ENCODE results near the gene MMP14. TPM values are rescaled to one million over a fixed set of nuclear protein-coding genes. Genes with fewer than 3 reads are reported as not detected.

Gene MMP14
- total RNA-seq, 1 experiment from 2014 or later = 17.8 TPM

DNA sequence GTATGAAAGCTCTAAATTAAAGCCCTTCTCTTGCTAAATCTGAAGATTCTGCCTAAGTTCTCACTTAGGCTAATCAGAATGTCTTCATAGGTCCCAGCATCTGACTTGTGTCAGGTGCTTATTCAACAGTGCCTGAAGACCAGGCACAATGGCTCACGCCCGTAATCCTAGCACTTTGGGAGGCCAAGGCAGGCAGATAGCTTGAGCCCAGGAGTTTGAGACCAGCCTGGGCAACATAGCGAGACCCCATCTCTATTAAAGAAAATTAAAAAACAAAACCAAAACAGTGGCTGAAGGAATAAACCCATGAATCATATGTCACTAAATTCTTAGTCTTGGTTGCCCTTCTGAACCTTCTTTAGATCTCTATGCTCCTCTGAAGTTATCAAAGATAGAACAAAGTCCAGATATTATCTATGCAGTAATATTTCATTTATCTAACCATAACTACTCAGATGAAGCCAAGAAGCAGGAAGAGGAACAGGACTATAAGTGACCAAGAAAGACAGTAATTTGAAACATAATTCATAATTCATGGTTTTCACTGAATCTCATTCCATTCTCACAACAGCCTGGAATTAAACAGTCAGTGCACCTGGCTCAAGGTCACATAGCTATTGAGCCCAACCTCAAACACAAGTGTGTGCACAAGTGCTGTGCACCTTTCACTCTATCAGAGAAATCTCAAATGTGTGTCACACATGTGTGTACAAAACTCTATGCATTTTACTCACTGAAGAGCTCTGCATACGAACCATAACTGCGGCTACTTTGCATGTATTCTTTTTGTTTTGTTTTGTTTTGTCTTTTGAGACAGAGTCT is 27.8 kb upstream of the MMP14 start:
- Histone ChIP-seq H3K9me2 (ENCODE audit: insufficient read depth) (no peaks in the 10 kb centered on the region), H3K4me3 (replicated peaks in 1 of 2; ENCODE audit: low read depth in 1 of 2, low read length in 2 of 2) (no peak overlapping the region), H3K4me2 (ENCODE audit: low read length) (no peak overlapping the region), H3K79me2 (ENCODE audit: insufficient read depth, low read length) (no peaks in the 10 kb centered on the region), H3K9ac (ENCODE audit: low read length) (no peak overlapping the region), H3K27ac (ENCODE audit: low read depth, low read length) (no peak overlapping the region), H3K27me3 (ENCODE audit: insufficient read depth, low read length) (no peaks in the 10 kb centered on the region), H3K4me1 (ENCODE audit: control insufficient read depth in 1 of 2, insufficient read depth in 2 of 2, low read length in 2 of 2) (peaks cover 4 to 11% of the 10 kb centered on the region in 2 experiments; a peak in 3 of 4 replicates), H2AFZ (ENCODE audit: low read depth, low read length, poor library complexity, severe bottlenecking) (no peak overlapping the region), H3K36me3 (ENCODE audit: control insufficient read depth in 1 of 2, insufficient read depth in 2 of 2, low read length in 2 of 2) (no peaks in the 10 kb centered on the region), H3K9me3 (ENCODE audit: control insufficient read depth in 1 of 2, insufficient read depth in 1 of 2, low read depth in 1 of 2, low read length in 2 of 2) (no peaks in the 10 kb centered on the region), H4K20me1 (ENCODE audit: insufficient read depth) (no peaks in the 10 kb centered on the region)
- ATAC-seq = no peak
- BruUV-seq (replicated peaks) = no TSS peak
- TF ChIP-seq RAD21 (IDR thresholded peaks at IDR 0.05; ENCODE audit: low read depth) (no peak), ELF1 (IDR thresholded peaks at IDR 0.05; ENCODE audit: borderline replicate concordance, low read depth) (no peak), FOSL1 (IDR thresholded peaks at IDR 0.05; ENCODE audit: low read depth) (no peak), EZH2phosphoT487 (IDR thresholded peaks at IDR 0.05; ENCODE audit: borderline replicate concordance) (no peak), CBX3 (IDR thresholded peaks at IDR 0.05; ENCODE audit: low read depth) (no peak), ZFX (IDR thresholded peaks at IDR 0.05) (no peak)
- TF ChIP-seq, protein P1, sequence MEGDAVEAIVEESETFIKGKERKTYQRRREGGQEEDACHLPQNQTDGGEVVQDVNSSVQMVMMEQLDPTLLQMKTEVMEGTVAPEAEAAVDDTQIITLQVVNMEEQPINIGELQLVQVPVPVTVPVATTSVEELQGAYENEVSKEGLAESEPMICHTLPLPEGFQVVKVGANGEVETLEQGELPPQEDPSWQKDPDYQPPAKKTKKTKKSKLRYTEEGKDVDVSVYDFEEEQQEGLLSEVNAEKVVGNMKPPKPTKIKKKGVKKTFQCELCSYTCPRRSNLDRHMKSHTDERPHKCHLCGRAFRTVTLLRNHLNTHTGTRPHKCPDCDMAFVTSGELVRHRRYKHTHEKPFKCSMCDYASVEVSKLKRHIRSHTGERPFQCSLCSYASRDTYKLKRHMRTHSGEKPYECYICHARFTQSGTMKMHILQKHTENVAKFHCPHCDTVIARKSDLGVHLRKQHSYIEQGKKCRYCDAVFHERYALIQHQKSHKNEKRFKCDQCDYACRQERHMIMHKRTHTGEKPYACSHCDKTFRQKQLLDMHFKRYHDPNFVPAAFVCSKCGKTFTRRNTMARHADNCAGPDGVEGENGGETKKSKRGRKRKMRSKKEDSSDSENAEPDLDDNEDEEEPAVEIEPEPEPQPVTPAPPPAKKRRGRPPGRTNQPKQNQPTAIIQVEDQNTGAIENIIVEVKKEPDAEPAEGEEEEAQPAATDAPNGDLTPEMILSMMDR (IDR thresholded peaks at IDR 0.05 in 2 of 3, conservative IDR thresholded peaks at IDR 0.05 in 1 of 3; ENCODE audit: borderline replicate concordance in 1 of 3, insufficient read depth in 1 of 3, low read depth in 2 of 3, low read length in 2 of 3) = no peak
- TF ChIP-seq, protein P2, sequence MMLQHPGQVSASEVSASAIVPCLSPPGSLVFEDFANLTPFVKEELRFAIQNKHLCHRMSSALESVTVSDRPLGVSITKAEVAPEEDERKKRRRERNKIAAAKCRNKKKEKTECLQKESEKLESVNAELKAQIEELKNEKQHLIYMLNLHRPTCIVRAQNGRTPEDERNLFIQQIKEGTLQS (IDR thresholded peaks at IDR 0.05) = no peak
- TF ChIP-seq, protein P3, sequence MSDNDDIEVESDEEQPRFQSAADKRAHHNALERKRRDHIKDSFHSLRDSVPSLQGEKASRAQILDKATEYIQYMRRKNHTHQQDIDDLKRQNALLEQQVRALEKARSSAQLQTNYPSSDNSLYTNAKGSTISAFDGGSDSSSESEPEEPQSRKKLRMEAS (IDR thresholded peaks at IDR 0.05) = no peak
- intact Hi-C loops (cut with micrococcal nuclease) = no loop called here
- RAD21 ChIA-PET (ENCODE audit: low non-redundant PET in 1 of 2, low total read pairs in 2 of 2, uncharacterized antibody in 2 of 2, unreplicated experiment in 2 of 2) = no interaction called here
- DNase-seq (ENCODE audit: low read depth, low spot score) = no peak
- CTCF ChIA-PET = interaction anchor here (0.9 to 1.2 kb wide), 2 partner anchors 14 kb away, joined by 3 to 4 read pairs; no protein-coding TSS in a partner anchor
- POLR2A ChIA-PET = no interaction called here
